HUES48 (cell line): ENCODE results near the gene VNN1.
"Not testable (repeated sequence)": the region's sequence is repeated elsewhere in the genome, so short reads cannot be mapped to it uniquely, and the experiment has no call there.

Experiments used
- H3K27ac ChIP-seq: one replicate; pipeline ENCODE4 v1.7.0; 2013; ENCODE audit warnings: low read depth, low read length, inconsistent platforms
- H3K27me3 ChIP-seq: 2 replicates; pipeline ENCODE4 v1.6.1; 2013; ENCODE audit warnings: mild to moderate bottlenecking, low read length; ENCODE audit not compliant: control insufficient read depth, insufficient read depth
- H3K36me3 ChIP-seq: 2 replicates; pipeline ENCODE4 v1.6.1; 2013; ENCODE audit warnings: low read length; ENCODE audit not compliant: control insufficient read depth, insufficient read depth
- H3K4me1 ChIP-seq: 2 replicates; pipeline ENCODE4 v1.6.1; 2013; ENCODE audit warnings: mild to moderate bottlenecking, low read length; ENCODE audit not compliant: control insufficient read depth, insufficient read depth
- H3K4me3 ChIP-seq: 2 replicates; pipeline ENCODE4 v1.5.1; 2013; ENCODE audit warnings: mild to moderate bottlenecking, low read depth, low read length
- H3K9ac ChIP-seq: 2 replicates; pipeline ENCODE4 v1.6.1; 2013; ENCODE audit warnings: mild to moderate bottlenecking, low read depth, low read length, moderate library complexity
- H3K9me3 ChIP-seq: 2 replicates; pipeline ENCODE4 v1.6.1; 2013; ENCODE audit warnings: low read length; ENCODE audit not compliant: control insufficient read depth, insufficient read depth

The VNN1 gene

DNA sequence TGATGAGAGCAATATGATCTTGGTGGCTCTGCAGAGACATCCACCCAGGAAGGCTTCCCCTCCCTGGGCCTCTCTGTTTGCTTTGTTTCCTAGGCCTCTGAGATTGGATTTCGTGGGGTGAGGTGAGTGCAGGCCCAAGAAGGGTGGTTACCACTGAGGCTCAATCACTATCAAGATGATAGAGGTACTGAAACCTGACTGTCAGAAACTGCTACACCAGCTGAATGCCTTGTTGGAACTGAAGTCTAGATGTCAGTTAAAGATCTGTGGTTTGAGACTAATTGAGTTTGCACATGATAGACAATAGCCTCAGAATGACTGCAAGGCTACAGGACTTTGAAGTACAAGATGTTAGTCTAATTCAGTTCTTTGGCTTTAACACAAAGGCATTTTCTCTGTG, 15.2 kb downstream of the VNN1 start:
- Histone ChIP-seq H3K9ac (no peak overlapping the region), H3K9me3 (no peaks in the 10 kb centered on the region), H3K36me3 (no peaks in the 10 kb centered on the region), H3K27me3 (no peaks in the 10 kb centered on the region), H3K4me3 (no peak overlapping the region), H3K27ac (no peak overlapping the region), H3K4me1 (0 out of 2 replicates have a peak, but pooled peaks cover 3% of the 10 kb centered on the region)

DNA sequence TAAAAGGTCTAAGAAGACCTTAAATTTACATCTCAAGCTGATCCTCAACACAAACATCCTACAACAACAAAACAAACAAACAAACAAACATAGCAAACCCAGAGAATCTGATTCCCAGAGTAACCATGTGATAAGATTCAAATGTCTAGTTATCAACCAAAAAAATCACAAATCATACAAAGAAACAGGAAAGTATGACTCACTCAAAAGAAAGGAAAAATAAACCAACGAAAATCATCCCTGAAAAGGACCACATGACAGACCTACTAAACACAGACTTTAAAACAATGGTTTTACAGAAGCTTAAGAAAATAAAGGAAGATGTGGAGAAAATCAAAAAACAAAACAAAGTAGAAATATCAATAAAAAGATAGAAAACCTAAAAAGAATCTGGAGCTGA, 18.1 kb downstream of the VNN1 start:
- H3K9me3 ChIP-seq: no peaks in the 10 kb centered on the region

GRCh38 chr6:132693478-132693877, 20.4 kb downstream of the VNN1 start:
- Histone ChIP-seq H3K9me3 (no peaks in the 10 kb centered on the region), H3K4me1 (no peaks in the 10 kb centered on the region), H3K27ac (no peak overlapping the region), H3K27me3 (no peaks in the 10 kb centered on the region), H3K4me3 (no peak overlapping the region), H3K36me3 (no peaks in the 10 kb centered on the region), H3K9ac (no peak overlapping the region)

More for the DNA sequence above, 18.1 kb downstream of the VNN1 start:
- H3K9ac ChIP-seq: no peak overlapping the region
- no peaks in the 10 kb centered on the region for H3K36me3 ChIP-seq
- H3K27ac ChIP-seq: no peak overlapping the region
- H3K4me1 ChIP-seq: no peaks in the 10 kb centered on the region
- no peak overlapping the region for H3K4me3 ChIP-seq
- no peaks in the 10 kb centered on the region for H3K27me3 ChIP-seq

DNA sequence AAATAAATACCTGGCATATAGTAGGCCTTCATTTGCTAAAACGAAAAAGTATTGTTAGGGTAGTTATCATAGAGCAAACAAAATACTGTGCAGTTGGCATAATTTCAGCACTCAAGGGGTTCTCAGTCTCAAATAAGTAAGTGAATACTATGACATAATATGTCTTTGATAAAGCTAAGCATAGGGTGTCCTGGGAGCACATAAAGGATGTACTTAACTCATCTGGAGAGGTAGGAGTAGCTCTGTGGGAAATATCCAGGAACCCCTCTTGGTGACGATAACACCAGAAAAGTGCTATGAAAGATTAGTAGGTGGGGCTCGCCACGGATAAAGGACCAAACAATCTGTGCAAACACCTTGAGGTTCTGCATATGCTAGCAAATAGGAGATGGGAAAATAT, 23.2 kb downstream of the VNN1 start:
- no peaks in the 10 kb centered on the region for H3K9me3 ChIP-seq
- no peaks in the 10 kb centered on the region for H3K36me3 ChIP-seq
- no peak overlapping the region for H3K4me3 ChIP-seq
- H3K27ac ChIP-seq: no peak overlapping the region
- H3K4me1 ChIP-seq: no peaks in the 10 kb centered on the region
- H3K9ac ChIP-seq: no peak overlapping the region
- H3K27me3 ChIP-seq: no peaks in the 10 kb centered on the region

- Histone ChIP-seq H3K4me3 (no peak overlapping the region), H3K9ac (no peak overlapping the region)
These were observed 26.5 kb downstream of the VNN1 start for GRCh38 chr6:132687306-132687705.

GRCh38 chr6:132686531-132686930, 27.3 kb downstream of the VNN1 start:
- Histone ChIP-seq H3K27ac (no peak overlapping the region), H3K36me3 (no peaks in the 10 kb centered on the region), H3K9me3 (no peaks in the 10 kb centered on the region), H3K27me3 (no peaks in the 10 kb centered on the region), H3K4me3 (no peak overlapping the region), H3K9ac (no peak overlapping the region), H3K4me1 (peaks cover 4% of the 10 kb centered on the region; the same call in 1 of the 2 replicates)

More at GRCh38 chr6:132687306-132687705, 26.5 kb downstream of the VNN1 start:
- Histone ChIP-seq H3K4me1 (peaks cover 4% of the 10 kb centered on the region; the same call in 1 of the 2 replicates), H3K9me3 (no peaks in the 10 kb centered on the region), H3K27me3 (no peaks in the 10 kb centered on the region), H3K36me3 (no peaks in the 10 kb centered on the region), H3K27ac (no peak overlapping the region)

- Histone ChIP-seq H3K9me3 (no peaks in the 10 kb centered on the region), H3K36me3 (no peaks in the 10 kb centered on the region), H3K9ac (no peak overlapping the region), H3K27ac (no peak overlapping the region), H3K4me1 (peaks cover 4% of the 10 kb centered on the region; the same call in 1 of the 2 replicates), H3K27me3 (no peaks in the 10 kb centered on the region), H3K4me3 (no peak overlapping the region)
These were observed 28.8 kb downstream of the VNN1 start for GRCh38 chr6:132685009-132685408.

DNA sequence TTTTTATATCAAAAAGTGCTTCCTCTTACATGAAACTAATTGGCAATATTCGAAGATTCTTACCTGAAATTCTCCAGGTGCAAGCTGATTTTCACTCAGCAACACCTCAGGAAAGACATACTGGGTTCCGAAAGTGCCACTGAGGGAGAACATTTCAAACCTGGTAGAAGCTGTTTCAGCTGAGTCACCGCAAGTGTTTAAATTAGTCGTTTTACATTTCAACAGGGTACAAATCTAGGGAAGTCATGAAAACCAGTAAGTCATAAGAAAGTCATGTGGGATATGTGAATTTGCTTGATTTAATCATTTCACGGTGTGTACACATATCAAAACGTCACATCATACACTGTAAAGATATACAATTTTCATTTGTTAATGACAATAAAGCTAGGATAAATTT, 29.6 kb downstream of the VNN1 start:
- no peaks in the 10 kb centered on the region for H3K36me3 ChIP-seq
- H3K4me1 ChIP-seq: peaks cover 4% of the 10 kb centered on the region; the same call in 1 of the 2 replicates
- H3K9ac ChIP-seq: no peak overlapping the region
- H3K4me3 ChIP-seq: no peak overlapping the region
- H3K27ac ChIP-seq: no peak overlapping the region
- H3K9me3 ChIP-seq: no peaks in the 10 kb centered on the region
- H3K27me3 ChIP-seq: no peaks in the 10 kb centered on the region

GRCh38 chr6:132683543-132683942, 30.3 kb downstream of the VNN1 start:
- Histone ChIP-seq H3K27ac (no peak overlapping the region), H3K9me3 (no peaks in the 10 kb centered on the region), H3K4me3 (no peak overlapping the region), H3K36me3 (no peaks in the 10 kb centered on the region), H3K27me3 (no peaks in the 10 kb centered on the region), H3K9ac (no peak overlapping the region), H3K4me1 (peaks cover 4% of the 10 kb centered on the region; the same call in 1 of the 2 replicates)

DNA sequence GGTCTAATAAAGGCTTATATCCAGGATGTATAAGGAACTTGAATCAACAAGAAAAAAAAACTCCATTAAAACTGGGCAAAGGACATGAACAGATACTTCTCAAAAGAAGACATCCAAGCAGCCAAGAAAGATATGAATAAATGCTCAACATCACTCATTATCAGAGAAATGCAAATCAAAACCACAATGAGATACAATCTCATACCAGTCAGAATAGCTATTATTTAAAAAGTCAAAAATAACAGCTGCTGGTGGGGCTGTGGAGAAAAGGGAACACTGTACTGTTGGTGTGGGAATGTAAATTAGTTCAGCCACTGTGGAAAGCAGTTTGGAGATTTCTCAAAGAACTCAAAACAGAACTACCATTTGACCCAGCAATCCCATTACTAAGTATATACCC, 34.8 kb downstream of the VNN1 start:
- not testable (repeated sequence) for H3K27me3 ChIP-seq, H3K9ac ChIP-seq, H3K27ac ChIP-seq, H3K4me3 ChIP-seq, H3K36me3 ChIP-seq, H3K4me1 ChIP-seq, H3K9me3 ChIP-seq

GRCh38 chr6:132675749-132676148, 38.1 kb downstream of the VNN1 start:
- Histone ChIP-seq H3K27ac (no peak overlapping the region), H3K36me3 (no peaks in the 10 kb centered on the region), H3K27me3 (no peaks in the 10 kb centered on the region), H3K9ac (no peak overlapping the region), H3K4me3 (no peak overlapping the region), H3K4me1 (no peaks in the 10 kb centered on the region), H3K9me3 (no peaks in the 10 kb centered on the region)

- no peaks in the 10 kb centered on the region for H3K27me3 ChIP-seq
- no peak overlapping the region for H3K27ac ChIP-seq
- H3K4me1 ChIP-seq: no peaks in the 10 kb centered on the region
- H3K4me3 ChIP-seq: no peak overlapping the region
- no peak overlapping the region for H3K9ac ChIP-seq
- no peaks in the 10 kb centered on the region for H3K36me3 ChIP-seq
- H3K9me3 ChIP-seq: no peaks in the 10 kb centered on the region
These were observed 38.9 kb downstream of the VNN1 start for GRCh38 chr6:132675002-132675401.
